ES-I3 (cell line): Measurements from ENCODE around the gene TMEM273.

Experiments
- H3K36me3 ChIP-seq: 2 replicates; pipeline ENCODE4 v1.6.1; 2013; ENCODE audit warnings: mild to moderate bottlenecking, low read length, control low read depth, moderate library complexity; ENCODE audit not compliant: insufficient read depth
- H3K4me1 ChIP-seq: 2 replicates; pipeline ENCODE4 v1.6.1; 2013; ENCODE audit warnings: mild to moderate bottlenecking, control low read depth, low read length; ENCODE audit not compliant: insufficient read depth
- H3K9ac ChIP-seq: 2 replicates; pipeline ENCODE4 v1.6.1; 2013; ENCODE audit warnings: low read depth, mild to moderate bottlenecking, low read length, moderate library complexity
- H3K9me3 ChIP-seq: 2 replicates; pipeline ENCODE4 v1.6.1; 2013; ENCODE audit warnings: mild to moderate bottlenecking, low read length, moderate library complexity; ENCODE audit not compliant: control insufficient read depth, insufficient read depth

TMEM273 gene

GRCh38 chr10:49140304-49141177, 47.6 kb downstream of the TMEM273 start:
- no peaks in the 10 kb centered on the region for H3K9me3 ChIP-seq
- H3K9ac ChIP-seq = no peak overlapping the region
- H3K4me1 ChIP-seq = peaks cover 10% of the 10 kb centered on the region; the same call in 1 of the 2 replicates
- H3K36me3 ChIP-seq = no peaks in the 10 kb centered on the region

GRCh38 chr10:49139846-49140195, 48.4 kb downstream of the TMEM273 start:
- H3K36me3 ChIP-seq = no peaks in the 10 kb centered on the region
- peaks cover 10% of the 10 kb centered on the region; the same call in 1 of the 2 replicates for H3K4me1 ChIP-seq
- no peak overlapping the region for H3K9ac ChIP-seq
- no peaks in the 10 kb centered on the region for H3K9me3 ChIP-seq

- H3K36me3 ChIP-seq = no peaks in the 10 kb centered on the region
- H3K4me1 ChIP-seq = peaks cover 10% of the 10 kb centered on the region; the same call in 1 of the 2 replicates
- no peak overlapping the region for H3K9ac ChIP-seq
- H3K9me3 ChIP-seq = no peaks in the 10 kb centered on the region
Observed at GRCh38 chr10:49139028-49139845, 49.0 kb downstream of the TMEM273 start.

GRCh38 chr10:49138361-49138891, 49.8 kb downstream of the TMEM273 start:
- H3K4me1 ChIP-seq = peaks cover 4% of the 10 kb centered on the region; the same call in 1 of the 2 replicates
- H3K9ac ChIP-seq = no peak overlapping the region
- H3K9me3 ChIP-seq = no peaks in the 10 kb centered on the region
- H3K36me3 ChIP-seq = no peaks in the 10 kb centered on the region

- H3K4me1 ChIP-seq = no peaks in the 10 kb centered on the region
- no peak overlapping the region for H3K9ac ChIP-seq
- H3K36me3 ChIP-seq = no peaks in the 10 kb centered on the region
Observed at GRCh38 chr10:49136525-49136924, 51.7 kb downstream of the TMEM273 start.

GRCh38 chr10:49135575-49136313, 52.4 kb downstream of the TMEM273 start:
- Histone ChIP-seq H3K9ac (no peak overlapping the region), H3K4me1 (no peaks in the 10 kb centered on the region)

More at GRCh38 chr10:49136525-49136924, 51.7 kb downstream of the TMEM273 start:
- no peaks in the 10 kb centered on the region for H3K9me3 ChIP-seq

GRCh38 chr10:49134327-49134726, 53.9 kb downstream of the TMEM273 start:
- no peak overlapping the region for H3K9ac ChIP-seq
- H3K36me3 ChIP-seq = no peaks in the 10 kb centered on the region
- H3K4me1 ChIP-seq = no peaks in the 10 kb centered on the region
- H3K9me3 ChIP-seq = no peaks in the 10 kb centered on the region

More at GRCh38 chr10:49135575-49136313, 52.4 kb downstream of the TMEM273 start:
- H3K36me3 ChIP-seq = no peaks in the 10 kb centered on the region
- no peaks in the 10 kb centered on the region for H3K9me3 ChIP-seq

- Histone ChIP-seq H3K9ac (no peak within 1 kb of the TSS), H3K36me3 (no peaks in the 10 kb centered on the region), H3K4me1 (no peaks in the 10 kb centered on the region), H3K9me3 (no peaks in the 10 kb centered on the region)
Observed at GRCh38 chr10:49133706-49134248, 54.4 kb downstream of the TMEM273 start, which contains the start of gene FAM170B. Gene FAM170B (minus strand): TSS chr10:49134021. CDS start chr10:49133918, 103 bp downstream.

GRCh38 chr10:49132362-49132737, 55.8 kb downstream of the TMEM273 start:
- Histone ChIP-seq H3K36me3 (no peaks in the 10 kb centered on the region), H3K9me3 (no peaks in the 10 kb centered on the region), H3K9ac (no peak overlapping the region), H3K4me1 (no peaks in the 10 kb centered on the region)

GRCh38 chr10:49131507-49132361, 56.5 kb downstream of the TMEM273 start:
- no peak overlapping the region for H3K9ac ChIP-seq
- no peaks in the 10 kb centered on the region for H3K4me1 ChIP-seq
- no peaks in the 10 kb centered on the region for H3K36me3 ChIP-seq
- no peaks in the 10 kb centered on the region for H3K9me3 ChIP-seq

GRCh38 chr10:49129376-49129775, 58.8 kb downstream of the TMEM273 start:
- Histone ChIP-seq H3K9me3 (no peaks in the 10 kb centered on the region), H3K4me1 (no peaks in the 10 kb centered on the region), H3K9ac (no peak overlapping the region), H3K36me3 (no peaks in the 10 kb centered on the region)

GRCh38 chr10:49128854-49129253, 59.3 kb downstream of the TMEM273 start:
- Histone ChIP-seq H3K9me3 (no peaks in the 10 kb centered on the region), H3K36me3 (no peaks in the 10 kb centered on the region), H3K4me1 (no peaks in the 10 kb centered on the region), H3K9ac (no peak overlapping the region)
